ENCODE data around the gene STK40. TPM values are rescaled to one million over a fixed set of nuclear protein-coding genes. Genes with fewer than 3 reads are reported as not detected.
A peak's percentile ranks its signal among the peaks of the same experiment; 100 is the strongest.

STK40 gene
- total RNA-seq, 2 experiments from 2014 or later = 43.8 to 83.9 TPM

- POLR2A ChIA-PET = interaction anchor here (0.8 to 4.5 kb wide), 9 partner anchors 8 to 557 kb away, joined by 3 to 49 read pairs (median 5); no protein-coding TSS in a partner anchor
- H3K4me1 ChIP-seq (ENCODE audit: insufficient read depth, low read length, poor library complexity, severe bottlenecking) = peaks cover 59% of the 10 kb centered on the region
- peak overlapping the region; percentile 97 for H3K4me2 ChIP-seq (ENCODE audit: low read length)
- TF ChIP-seq CTCF (conservative IDR thresholded peaks at IDR 0.05; ENCODE audit: low read length) = no peak
- TF ChIP-seq EZH2phosphoT487 (IDR thresholded peaks at IDR 0.05; ENCODE audit: borderline replicate concordance, low read depth, low read length) = no peak
- peaks cover 23% of the 10 kb centered on the region for H3K36me3 ChIP-seq (ENCODE audit: insufficient read depth, low read length)
- H3K79me2 ChIP-seq (ENCODE audit: insufficient read depth, low read depth, low read length) = peaks cover 47% of the 10 kb centered on the region; the same call in 1 of the 2 replicates
- H2AFZ ChIP-seq (ENCODE audit: low read length) = no peak overlapping the region; the same call in 1 of the 2 replicates
- no TSS peak for BruUV-seq (replicated peaks)
- intact Hi-C loops (cut with micrococcal nuclease; ENCODE audit: unreplicated experiment) = no loop called here
- peak overlapping the region; percentile 61 for H3K27ac ChIP-seq (ENCODE audit: low read depth, low read length, poor library complexity, severe bottlenecking)
- CTCF ChIA-PET (ENCODE audit: unreplicated experiment) = interaction anchor here (1.1 to 1.5 kb wide), 3 partner anchors 10 to 23 kb away, joined by 5 to 9 read pairs (median 5); no protein-coding TSS in a partner anchor
- no peaks in the 10 kb centered on the region for H4K20me1 ChIP-seq (ENCODE audit: insufficient read depth, low read length)
- H3K9me2 ChIP-seq (ENCODE audit: insufficient read depth, low read length) = no peaks in the 10 kb centered on the region
- no peak for DNase-seq (ENCODE audit: low spot score)
- H3K4me3 ChIP-seq (ENCODE audit: low read depth, low read length, poor library complexity, severe bottlenecking) = peak overlapping the region; percentile 77
- peaks cover 8% of the 10 kb centered on the region; the same call in 1 of the 2 replicates for H3K9me3 ChIP-seq (ENCODE audit: low read length)
Measured at GRCh38 chr1:36397083-36397377, 11.3 kb upstream of the STK40 start.

DNA sequence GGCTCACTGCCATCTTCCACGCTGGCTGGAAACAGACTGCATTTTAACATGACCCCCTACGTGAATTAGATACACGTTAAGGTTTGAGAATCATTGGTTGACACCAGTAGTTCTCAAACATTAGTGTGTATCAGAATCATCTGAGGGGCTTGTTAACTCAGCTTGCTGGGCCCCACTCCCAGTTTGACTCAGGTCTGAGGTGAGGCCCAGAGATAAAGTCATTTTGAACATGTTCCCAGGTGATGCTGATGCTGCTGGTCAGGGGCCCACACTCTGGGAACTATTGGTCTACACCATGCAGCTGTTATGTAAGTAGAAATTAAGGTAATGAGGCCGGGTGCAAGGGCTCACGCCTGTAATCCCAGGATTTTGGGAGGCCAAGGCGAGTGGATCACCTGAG is 10.6 kb upstream of the STK40 start:
- Histone ChIP-seq H3K36me3 (ENCODE audit: insufficient read depth, low read length) (peaks cover 30% of the 10 kb centered on the region), H3K4me2 (ENCODE audit: low read length) (peak overlapping the region; percentile 97), H2AFZ (ENCODE audit: low read length) (no peak overlapping the region), H4K20me1 (ENCODE audit: insufficient read depth, low read length) (no peaks in the 10 kb centered on the region), H3K27ac (ENCODE audit: low read depth, low read length, poor library complexity, severe bottlenecking) (peak overlapping the region; percentile 61), H3K9me3 (ENCODE audit: low read length) (peaks cover 4% of the 10 kb centered on the region; the same call in 1 of the 2 replicates), H3K4me1 (ENCODE audit: insufficient read depth, low read length, poor library complexity, severe bottlenecking) (peaks cover 66% of the 10 kb centered on the region), H3K9me2 (ENCODE audit: insufficient read depth, low read length) (no peaks in the 10 kb centered on the region), H3K4me3 (ENCODE audit: low read depth, low read length, poor library complexity, severe bottlenecking) (peak overlapping the region; percentile 77), H3K79me2 (ENCODE audit: insufficient read depth, low read depth, low read length) (peaks cover 47% of the 10 kb centered on the region; the same call in 1 of the 2 replicates)
- CTCF ChIA-PET (ENCODE audit: unreplicated experiment) = interaction anchor here (0.5 to 1.1 kb wide), 2 partner anchors 11 to 246 kb away, joined by 5 read pairs; no protein-coding TSS in a partner anchor
- POLR2A ChIA-PET = interaction anchor here (0.6 to 4.5 kb wide), 4 partner anchors 9 to 1538 kb away, joined by 3 to 49 read pairs (median 7); no protein-coding TSS in a partner anchor
- BruUV-seq (replicated peaks) = no TSS peak
- TF ChIP-seq EZH2phosphoT487 (IDR thresholded peaks at IDR 0.05; ENCODE audit: borderline replicate concordance, low read depth, low read length) (no peak), CTCF (conservative IDR thresholded peaks at IDR 0.05; ENCODE audit: low read length) (no peak)
- DNase-seq (ENCODE audit: low spot score) = no peak
- intact Hi-C loops (cut with micrococcal nuclease; ENCODE audit: unreplicated experiment) = no loop called here

GRCh38 chr1:36393686-36394085 is 8.0 kb upstream of the STK40 start:
- Histone ChIP-seq H3K27ac (ENCODE audit: low read depth, low read length, poor library complexity, severe bottlenecking) (peak overlapping the region; percentile 98), H3K4me3 (ENCODE audit: low read depth, low read length, poor library complexity, severe bottlenecking) (peak overlapping the region; percentile 2), H3K4me2 (ENCODE audit: low read length) (peak overlapping the region; percentile 89), H3K9me2 (ENCODE audit: insufficient read depth, low read length) (no peaks in the 10 kb centered on the region), H2AFZ (ENCODE audit: low read length) (no peak overlapping the region), H3K79me2 (ENCODE audit: insufficient read depth, low read depth, low read length) (peaks cover 55% of the 10 kb centered on the region; the same call in 1 of the 2 replicates), H3K4me1 (ENCODE audit: insufficient read depth, low read length, poor library complexity, severe bottlenecking) (peaks cover 85% of the 10 kb centered on the region), H3K9me3 (ENCODE audit: low read length) (no peaks in the 10 kb centered on the region), H4K20me1 (ENCODE audit: insufficient read depth, low read length) (no peaks in the 10 kb centered on the region), H3K36me3 (ENCODE audit: insufficient read depth, low read length) (peaks cover 46% of the 10 kb centered on the region)
- intact Hi-C loops (cut with micrococcal nuclease; ENCODE audit: unreplicated experiment) = no loop called here
- TF ChIP-seq EZH2phosphoT487 (IDR thresholded peaks at IDR 0.05; ENCODE audit: borderline replicate concordance, low read depth, low read length) = no peak
- no peak for TF ChIP-seq CTCF (conservative IDR thresholded peaks at IDR 0.05; ENCODE audit: low read length)
- BruUV-seq (replicated peaks) = no TSS peak
- POLR2A ChIA-PET = interaction anchor here (0.6 to 0.9 kb wide), 2 partner anchors 21 to 1020 kb away, joined by 5 to 7 read pairs; no protein-coding TSS in a partner anchor
- no peak for DNase-seq (ENCODE audit: low spot score)
- CTCF ChIA-PET (ENCODE audit: unreplicated experiment) = no interaction called here

All from OCI-LY7 (cell line).